AG09309 (cell line): ENCODE data around the gene GAMT.

Source experiments
- DNase-seq: peaks from one replicate; pipeline ENCODE4 v3.0.0-alpha.2; 2010; ENCODE audit warnings: low read depth
- H3K4me3 ChIP-seq: 2 replicates; pipeline ENCODE4 v1.5.1; 2011; ENCODE audit warnings: mild to moderate bottlenecking, low read depth, low read length, moderate library complexity; ENCODE audit not compliant: control insufficient read depth
- CTCF ChIP-seq: IDR thresholded peaks from 2 replicates; pipeline ENCODE4 v1.5.1; 2011; ENCODE audit warnings: mild to moderate bottlenecking, low read depth, low read length, inconsistent platforms; ENCODE audit not compliant: insufficient read depth, control insufficient read depth; ENCODE audit errors: missing control alignments

Gene GAMT

DNA sequence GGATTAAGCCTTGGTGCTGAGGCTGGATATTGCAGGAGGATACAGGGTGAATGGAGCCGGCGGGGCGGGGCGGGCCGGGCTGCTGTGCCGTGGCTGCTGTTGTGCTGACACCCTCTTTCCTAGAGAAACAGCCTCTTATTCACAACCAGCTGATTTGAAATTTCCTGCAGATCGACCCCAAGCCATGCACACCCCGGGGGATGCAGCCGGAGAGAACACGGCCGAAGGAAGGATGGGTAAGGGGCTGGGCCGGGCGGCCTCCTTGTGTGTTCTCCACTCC is 17.1 kb upstream of the GAMT start:
- no peak for TF ChIP-seq CTCF

GRCh38 chr19:1417681-1418495 is 16.5 kb upstream of the GAMT start:
- DNase-seq: no peak
- H3K4me3 ChIP-seq: no peak overlapping the region
- TF ChIP-seq CTCF: no peak

More for the DNA sequence above, 17.1 kb upstream of the GAMT start:
- H3K4me3 ChIP-seq: no peak overlapping the region
- DNase-seq: no peak

GRCh38 chr19:1417145-1417544 is 15.8 kb upstream of the GAMT start:
- no peak overlapping the region for H3K4me3 ChIP-seq
- TF ChIP-seq CTCF: no peak
- DNase-seq: no peak

DNA sequence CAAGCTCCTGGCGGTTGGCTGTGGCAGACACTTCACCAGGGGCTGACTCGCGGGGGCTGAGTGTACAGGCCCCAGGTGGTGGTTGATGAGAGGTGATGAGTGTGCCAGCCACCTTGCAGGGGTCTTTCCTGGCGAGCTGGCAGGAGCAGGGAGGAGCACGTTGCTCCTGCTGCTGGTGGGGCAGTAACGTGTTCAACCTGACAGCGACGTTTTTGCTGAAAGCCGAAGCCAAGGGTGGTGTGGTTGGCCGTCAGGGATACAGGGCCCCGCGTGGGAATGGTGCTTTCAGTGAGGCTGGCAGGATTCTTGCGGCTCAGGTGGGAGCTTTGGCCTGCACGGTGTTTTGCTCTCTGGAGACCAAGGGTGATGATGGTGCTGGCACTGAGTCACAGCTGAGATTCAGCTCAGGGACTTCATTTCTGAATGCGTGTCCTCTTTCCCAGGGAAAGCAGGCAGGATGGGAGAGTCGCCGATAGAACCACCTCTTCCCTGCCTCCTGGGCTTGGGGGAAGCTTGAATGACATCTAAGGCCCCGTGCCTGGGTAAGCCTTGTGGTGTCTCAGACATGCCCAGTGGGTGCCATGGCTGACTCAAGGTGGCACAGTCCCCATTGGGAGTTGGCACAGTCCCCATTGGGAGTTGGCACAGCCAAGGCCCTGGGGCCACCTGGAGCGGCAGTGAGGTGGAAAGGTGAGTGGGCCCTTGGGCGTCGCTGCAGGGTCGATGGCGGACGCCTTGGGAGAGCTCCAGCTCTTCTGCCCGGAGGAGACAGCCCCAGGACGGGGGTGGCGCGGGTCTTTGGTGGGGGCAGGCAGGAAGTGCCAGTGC is 14.9 kb upstream of the GAMT start:
- DNase-seq: no peak
- TF ChIP-seq CTCF: no peak
- no peak overlapping the region for H3K4me3 ChIP-seq

GRCh38 chr19:1412995-1413800 is 11.9 kb upstream of the GAMT start:
- H3K4me3 ChIP-seq: no peak overlapping the region
- no peak for DNase-seq
- TF ChIP-seq CTCF: no peak

GRCh38 chr19:1412323-1412923 is 11.1 kb upstream of the GAMT start:
- TF ChIP-seq CTCF: no peak
- no peak for DNase-seq
- H3K4me3 ChIP-seq: no peak overlapping the region
